ENCODE data around the gene PCDHA3.
"Not testable (repeated sequence)": the region's sequence is repeated elsewhere in the genome, so short reads cannot be mapped to it uniquely, and the experiment has no call there.

PCDHA3 gene

DNA sequence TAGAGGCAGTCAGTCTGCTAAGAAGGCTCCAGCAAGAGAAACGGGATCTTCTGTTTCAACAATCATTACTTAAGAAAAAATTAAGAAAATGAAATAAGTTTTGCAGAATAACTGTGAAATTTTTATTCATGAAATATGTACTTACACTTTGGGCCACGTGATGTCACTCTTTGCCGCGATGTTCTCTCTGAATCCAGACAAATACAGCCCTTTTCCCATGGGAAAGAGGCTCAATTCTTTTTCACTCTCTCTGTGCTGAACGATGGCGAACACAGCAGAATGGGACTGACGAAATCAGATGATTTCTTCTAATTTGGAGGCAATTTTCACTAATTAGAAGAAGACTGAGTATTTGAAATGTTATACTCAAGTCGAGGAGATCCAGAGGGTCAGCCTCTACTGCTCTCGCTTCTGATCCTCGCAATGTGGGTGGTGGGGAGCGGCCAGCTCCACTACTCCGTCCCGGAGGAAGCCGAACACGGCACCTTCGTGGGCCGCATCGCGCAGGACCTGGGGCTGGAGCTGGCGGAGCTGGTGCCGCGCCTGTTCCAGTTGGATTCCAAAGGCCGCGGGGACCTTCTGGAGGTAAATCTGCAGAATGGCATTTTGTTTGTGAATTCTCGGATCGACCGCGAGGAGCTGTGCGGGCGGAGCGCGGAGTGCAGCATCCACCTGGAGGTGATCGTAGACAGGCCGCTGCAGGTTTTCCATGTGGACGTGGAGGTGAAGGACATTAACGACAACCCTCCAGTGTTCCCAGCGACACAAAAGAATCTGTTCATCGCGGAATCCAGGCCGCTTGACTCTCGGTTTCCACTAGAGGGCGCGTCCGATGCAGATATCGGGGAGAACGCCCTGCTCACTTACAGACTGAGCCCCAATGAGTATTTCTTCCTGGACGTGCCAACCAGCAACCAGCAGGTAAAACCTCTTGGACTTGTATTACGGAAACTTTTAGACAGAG is 47.6 kb downstream of the PCDHA3 start, which contains the start of gene PCDHA9:
Gene PCDHA9 (plus strand): TSS at position 244 of the 964 bp plus-strand sequence. CDS start 114 bp downstream, at position 358.
- in situ Hi-C loops (cut with HindIII; ENCODE audit: low pct_ligation_motif_present, low pct_unique_long_range_greater_than_20kb, low sequenced_read_pairs); DNase-seq: not testable (repeated sequence)

DNA sequence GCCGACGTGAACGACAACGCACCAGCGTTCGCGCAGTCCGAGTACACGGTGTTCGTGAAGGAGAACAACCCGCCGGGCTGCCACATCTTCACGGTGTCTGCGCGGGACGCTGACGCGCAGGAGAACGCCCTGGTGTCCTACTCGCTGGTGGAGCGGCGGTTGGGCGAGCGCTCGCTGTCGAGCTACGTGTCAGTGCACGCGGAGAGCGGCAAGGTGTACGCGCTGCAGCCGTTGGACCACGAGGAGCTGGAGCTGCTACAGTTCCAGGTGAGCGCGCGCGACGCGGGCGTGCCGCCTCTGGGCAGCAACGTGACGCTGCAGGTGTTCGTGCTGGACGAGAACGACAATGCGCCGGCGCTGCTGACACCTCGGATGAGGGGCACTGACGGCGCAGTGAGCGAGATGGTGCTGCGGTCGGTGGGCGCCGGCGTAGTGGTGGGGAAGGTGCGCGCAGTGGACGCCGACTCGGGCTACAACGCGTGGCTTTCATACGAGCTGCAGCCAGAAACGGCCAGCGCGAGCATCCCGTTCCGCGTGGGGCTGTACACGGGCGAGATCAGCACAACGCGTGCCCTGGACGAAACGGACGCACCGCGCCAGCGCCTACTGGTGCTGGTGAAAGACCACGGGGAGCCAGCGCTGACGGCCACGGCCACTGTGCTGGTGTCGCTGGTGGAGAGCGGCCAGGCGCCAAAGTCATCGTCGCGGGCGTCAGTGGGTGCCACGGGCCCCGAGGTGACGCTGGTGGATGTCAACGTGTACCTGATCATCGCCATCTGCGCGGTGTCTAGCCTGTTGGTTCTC is 49.2 kb downstream of the PCDHA3 start:
- DNase-seq; in situ Hi-C loops (cut with HindIII; ENCODE audit: low pct_ligation_motif_present, low pct_unique_long_range_greater_than_20kb, low sequenced_read_pairs): not testable (repeated sequence)

All from ACHN (cell line).